DMS114 treated with DMSO at 0.1 percent for 48 hours (cell line): Measurements from ENCODE around the gene EPX.

Experiments
- DNase-seq: peaks from one replicate; lab custom pipeline; 2025; ENCODE audit not compliant: unreplicated experiment; lab: John Stamatoyannopoulos, UW

Gene EPX

GRCh38 chr17:58249270-58250133 lies 57.0 kb downstream of the EPX start:
- peak; percentile 47 for DNase-seq

- no peak for DNase-seq
Observed at GRCh38 chr17:58250344-58251011, 58.0 kb downstream of the EPX start.

GRCh38 chr17:58252141-58252540 lies 59.6 kb downstream of the EPX start:
- DNase-seq: no peak

- no peak for DNase-seq
Observed at GRCh38 chr17:58253082-58253481, 60.6 kb downstream of the EPX start.
